ELR (cell line): ENCODE results near the gene SLC10A7.
A peak's percentile ranks its signal among the peaks of the same experiment; 100 is the strongest.

Experiments used
- DNase-seq: peaks from one replicate; pipeline ENCODE4 v3.0.0-alpha.2; 2015; ENCODE audit warnings: low read depth

The SLC10A7 gene

GRCh38 chr4:146349306-146349705 is 172.4 kb downstream of the SLC10A7 start:
- DNase-seq = no peak

GRCh38 chr4:146347822-146348221 is 173.9 kb downstream of the SLC10A7 start:
- no peak for DNase-seq

GRCh38 chr4:146346276-146346675 is 175.5 kb downstream of the SLC10A7 start:
- DNase-seq = no peak

GRCh38 chr4:146343776-146344175 is 178.0 kb downstream of the SLC10A7 start:
- DNase-seq = no peak

GRCh38 chr4:146343199-146343598 is 178.5 kb downstream of the SLC10A7 start:
- DNase-seq = no peak

- peak; percentile 62 for DNase-seq
Measured at GRCh38 chr4:146342600-146343192, 179.0 kb downstream of the SLC10A7 start.

- DNase-seq = peak; percentile 73
Measured at GRCh38 chr4:146340798-146341197, 180.9 kb downstream of the SLC10A7 start.

- peak; percentile 32 for DNase-seq
Measured at GRCh38 chr4:146338512-146338911, 183.2 kb downstream of the SLC10A7 start.

GRCh38 chr4:146336410-146336807 is 185.3 kb downstream of the SLC10A7 start:
- no peak for DNase-seq

GRCh38 chr4:146335763-146336409 is 185.9 kb downstream of the SLC10A7 start:
- DNase-seq = peak; percentile 30

- no peak for DNase-seq
Measured at GRCh38 chr4:146334862-146335449, 186.8 kb downstream of the SLC10A7 start.

- no peak for DNase-seq
Measured at GRCh38 chr4:146333895-146334262, 187.9 kb downstream of the SLC10A7 start.

GRCh38 chr4:146333187-146333894 is 188.4 kb downstream of the SLC10A7 start:
- DNase-seq = peak; percentile 42

GRCh38 chr4:146330392-146330791 is 191.3 kb downstream of the SLC10A7 start:
- peak; percentile 77 for DNase-seq

GRCh38 chr4:146329050-146329716 is 192.6 kb downstream of the SLC10A7 start:
- DNase-seq = peak; percentile 89

GRCh38 chr4:146327859-146328650 is 193.7 kb downstream of the SLC10A7 start:
- DNase-seq = no peak

- DNase-seq = no peak
Measured at GRCh38 chr4:146318894-146319293, 202.8 kb downstream of the SLC10A7 start.

- DNase-seq = no peak
Measured at GRCh38 chr4:146317783-146318182, 204.0 kb downstream of the SLC10A7 start.

- DNase-seq = no peak
Measured at GRCh38 chr4:146315184-146315583, 206.6 kb downstream of the SLC10A7 start.

- DNase-seq = no peak
Measured at GRCh38 chr4:146311238-146311970, 210.3 kb downstream of the SLC10A7 start.
